ENCODE measurements around the gene MCTP2.

Gene MCTP2

DNA sequence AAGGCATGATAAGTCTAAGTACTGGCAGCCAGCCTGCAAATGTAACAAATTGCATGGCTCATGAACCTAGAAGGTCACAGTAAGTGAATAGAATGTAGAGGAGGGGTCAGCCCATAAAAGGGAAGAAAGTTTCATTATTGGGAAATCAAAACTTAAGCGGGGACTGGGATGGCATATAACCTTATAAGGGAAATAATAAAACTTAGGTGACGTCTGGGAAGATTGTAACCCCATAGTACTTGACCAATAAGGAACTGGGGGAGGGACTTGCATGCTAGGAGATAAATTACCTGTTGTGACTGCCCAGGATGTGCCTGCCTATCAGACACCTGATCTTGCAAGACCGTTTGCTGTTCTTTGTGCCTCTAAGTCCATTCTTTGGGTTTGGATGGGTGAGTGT lies 28.1 kb upstream of the MCTP2 start:
- Histone ChIP-seq H3K9me3 (ENCODE audit: control insufficient read depth, insufficient read depth, low read depth, low read length) (no peaks in the 10 kb centered on the region), H3K36me3 (ENCODE audit: control insufficient read depth in 2 of 2, insufficient read depth in 1 of 2, low read length in 2 of 2) (no peaks in the 10 kb centered on the region), H3K4me1 (ENCODE audit: control insufficient read depth, insufficient read depth, low read length) (peaks cover 4% of the 10 kb centered on the region; the same call in 1 of the 2 replicates), H3K27ac (ENCODE audit: extremely low read depth, low read depth, low read length) (no peak overlapping the region), H3K4me3 (ENCODE audit: low read depth, low read length) (no peak overlapping the region)
- POLR2A ChIA-PET: no interaction called here
- TF ChIP-seq ZNF211 (tag by site-specific recombination; IDR thresholded peaks at IDR 0.05; ENCODE audit: low read depth) (no peak), ZFP3 (tag by site-specific recombination; IDR thresholded peaks at IDR 0.05; ENCODE audit: low read depth) (no peak), GFI1B (tag by site-specific recombination; IDR thresholded peaks at IDR 0.05) (no peak), ZNF157 (tag by site-specific recombination; IDR thresholded peaks at IDR 0.05) (no peak), ZNF600 (tag by site-specific recombination; IDR thresholded peaks at IDR 0.05) (no peak), ZNF571 (tag by site-specific recombination; IDR thresholded peaks at IDR 0.05) (no peak), ZNF239 (tag by site-specific recombination; IDR thresholded peaks at IDR 0.05) (no peak), ZNF121 (tag by site-specific recombination; IDR thresholded peaks at IDR 0.05) (no peak), SCRT2 (tag by site-specific recombination; IDR thresholded peaks at IDR 0.05) (no peak), REPIN1 (tag by site-specific recombination; IDR thresholded peaks at IDR 0.05; ENCODE audit: low read depth) (no peak), ZNF221 (tag by site-specific recombination; IDR thresholded peaks at IDR 0.05; ENCODE audit: borderline replicate concordance) (no peak), ZNF426 (tag by site-specific recombination; IDR thresholded peaks at IDR 0.05) (no peak), MEIS1 (CRISPR knock-in tag; IDR thresholded peaks at IDR 0.05; ENCODE audit: borderline replicate concordance) (no peak), OSR2 (tag by site-specific recombination; IDR thresholded peaks at IDR 0.05) (no peak), BCL11A (tag by site-specific recombination; IDR thresholded peaks at IDR 0.05; ENCODE audit: low read depth) (no peak), ZNF248 (tag by site-specific recombination; IDR thresholded peaks at IDR 0.05) (no peak), ZNF747 (tag by site-specific recombination; IDR thresholded peaks at IDR 0.05) (no peak), BCL11B (tag by site-specific recombination; IDR thresholded peaks at IDR 0.05; ENCODE audit: low read depth) (no peak), ZNF2 (tag by site-specific recombination; IDR thresholded peaks at IDR 0.05) (no peak)
- TF ChIP-seq, protein P1, sequence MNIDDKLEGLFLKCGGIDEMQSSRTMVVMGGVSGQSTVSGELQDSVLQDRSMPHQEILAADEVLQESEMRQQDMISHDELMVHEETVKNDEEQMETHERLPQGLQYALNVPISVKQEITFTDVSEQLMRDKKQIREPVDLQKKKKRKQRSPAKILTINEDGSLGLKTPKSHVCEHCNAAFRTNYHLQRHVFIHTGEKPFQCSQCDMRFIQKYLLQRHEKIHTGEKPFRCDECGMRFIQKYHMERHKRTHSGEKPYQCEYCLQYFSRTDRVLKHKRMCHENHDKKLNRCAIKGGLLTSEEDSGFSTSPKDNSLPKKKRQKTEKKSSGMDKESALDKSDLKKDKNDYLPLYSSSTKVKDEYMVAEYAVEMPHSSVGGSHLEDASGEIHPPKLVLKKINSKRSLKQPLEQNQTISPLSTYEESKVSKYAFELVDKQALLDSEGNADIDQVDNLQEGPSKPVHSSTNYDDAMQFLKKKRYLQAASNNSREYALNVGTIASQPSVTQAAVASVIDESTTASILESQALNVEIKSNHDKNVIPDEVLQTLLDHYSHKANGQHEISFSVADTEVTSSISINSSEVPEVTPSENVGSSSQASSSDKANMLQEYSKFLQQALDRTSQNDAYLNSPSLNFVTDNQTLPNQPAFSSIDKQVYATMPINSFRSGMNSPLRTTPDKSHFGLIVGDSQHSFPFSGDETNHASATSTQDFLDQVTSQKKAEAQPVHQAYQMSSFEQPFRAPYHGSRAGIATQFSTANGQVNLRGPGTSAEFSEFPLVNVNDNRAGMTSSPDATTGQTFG (tag by site-specific recombination; IDR thresholded peaks at IDR 0.05; ENCODE audit: borderline replicate concordance): no peak
- CTCF ChIA-PET: interaction anchor here (0.8 kb wide), 1 partner anchor 121 kb away, joined by 3 read pairs; no protein-coding TSS in a partner anchor

DNA sequence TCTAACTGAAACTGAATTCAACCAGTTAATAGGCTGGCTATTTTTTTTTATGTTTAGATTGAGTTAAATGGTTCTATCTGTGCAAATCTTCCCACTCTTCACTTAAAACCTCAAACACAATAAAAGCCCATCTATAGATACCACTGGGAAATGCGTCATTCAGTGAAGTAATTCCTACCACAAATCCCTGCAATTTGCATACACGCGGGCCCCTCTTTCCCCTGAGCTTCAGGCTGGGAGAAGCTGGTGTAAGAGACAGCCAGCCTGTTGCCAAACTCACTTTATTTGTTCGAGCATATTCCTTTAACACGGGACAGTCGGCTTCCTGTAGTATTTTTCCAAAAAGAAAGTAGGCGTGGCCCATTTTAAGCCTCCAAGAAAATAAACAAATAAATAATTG lies 26.0 kb upstream of the MCTP2 start:
- CTCF ChIA-PET: no interaction called here
- POLR2A ChIA-PET: no interaction called here
- H3K4me1 ChIP-seq (ENCODE audit: control insufficient read depth, insufficient read depth, low read length): peaks cover 4% of the 10 kb centered on the region; the same call in 1 of the 2 replicates
- no peaks in the 10 kb centered on the region for H3K36me3 ChIP-seq (ENCODE audit: control insufficient read depth in 2 of 2, insufficient read depth in 1 of 2, low read length in 2 of 2)
- no peaks in the 10 kb centered on the region for H3K9me3 ChIP-seq (ENCODE audit: control insufficient read depth, insufficient read depth, low read depth, low read length)
- no peak overlapping the region for H3K27ac ChIP-seq (ENCODE audit: extremely low read depth, low read depth, low read length)
- H3K4me3 ChIP-seq (ENCODE audit: low read depth, low read length): no peak overlapping the region
- TF ChIP-seq, protein P2, sequence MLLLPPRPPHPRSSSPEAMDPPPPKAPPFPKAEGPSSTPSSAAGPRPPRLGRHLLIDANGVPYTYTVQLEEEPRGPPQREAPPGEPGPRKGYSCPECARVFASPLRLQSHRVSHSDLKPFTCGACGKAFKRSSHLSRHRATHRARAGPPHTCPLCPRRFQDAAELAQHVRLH (tag by site-specific recombination; IDR thresholded peaks at IDR 0.05): no peak
- TF ChIP-seq ZNF610 (tag by site-specific recombination; IDR thresholded peaks at IDR 0.05; ENCODE audit: borderline replicate concordance) (no peak), ZNF701 (tag by site-specific recombination; IDR thresholded peaks at IDR 0.05) (no peak), ZNF529 (tag by site-specific recombination; IDR thresholded peaks at IDR 0.05; ENCODE audit: insufficient replicate concordance) (no peak), ZNF600 (tag by site-specific recombination; IDR thresholded peaks at IDR 0.05) (no peak), ZNF433 (tag by site-specific recombination; IDR thresholded peaks at IDR 0.05; ENCODE audit: low read depth) (no peak)
- TF ChIP-seq, protein P3, sequence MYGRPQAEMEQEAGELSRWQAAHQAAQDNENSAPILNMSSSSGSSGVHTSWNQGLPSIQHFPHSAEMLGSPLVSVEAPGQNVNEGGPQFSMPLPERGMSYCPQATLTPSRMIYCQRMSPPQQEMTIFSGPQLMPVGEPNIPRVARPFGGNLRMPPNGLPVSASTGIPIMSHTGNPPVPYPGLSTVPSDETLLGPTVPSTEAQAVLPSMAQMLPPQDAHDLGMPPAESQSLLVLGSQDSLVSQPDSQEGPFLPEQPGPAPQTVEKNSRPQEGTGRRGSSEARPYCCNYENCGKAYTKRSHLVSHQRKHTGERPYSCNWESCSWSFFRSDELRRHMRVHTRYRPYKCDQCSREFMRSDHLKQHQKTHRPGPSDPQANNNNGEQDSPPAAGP (tag by site-specific recombination; IDR thresholded peaks at IDR 0.05): no peak
- TF ChIP-seq, protein P4, sequence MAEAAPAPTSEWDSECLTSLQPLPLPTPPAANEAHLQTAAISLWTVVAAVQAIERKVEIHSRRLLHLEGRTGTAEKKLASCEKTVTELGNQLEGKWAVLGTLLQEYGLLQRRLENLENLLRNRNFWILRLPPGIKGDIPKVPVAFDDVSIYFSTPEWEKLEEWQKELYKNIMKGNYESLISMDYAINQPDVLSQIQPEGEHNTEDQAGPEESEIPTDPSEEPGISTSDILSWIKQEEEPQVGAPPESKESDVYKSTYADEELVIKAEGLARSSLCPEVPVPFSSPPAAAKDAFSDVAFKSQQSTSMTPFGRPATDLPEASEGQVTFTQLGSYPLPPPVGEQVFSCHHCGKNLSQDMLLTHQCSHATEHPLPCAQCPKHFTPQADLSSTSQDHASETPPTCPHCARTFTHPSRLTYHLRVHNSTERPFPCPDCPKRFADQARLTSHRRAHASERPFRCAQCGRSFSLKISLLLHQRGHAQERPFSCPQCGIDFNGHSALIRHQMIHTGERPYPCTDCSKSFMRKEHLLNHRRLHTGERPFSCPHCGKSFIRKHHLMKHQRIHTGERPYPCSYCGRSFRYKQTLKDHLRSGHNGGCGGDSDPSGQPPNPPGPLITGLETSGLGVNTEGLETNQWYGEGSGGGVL (tag by site-specific recombination; IDR thresholded peaks at IDR 0.05): no peak
- TF ChIP-seq, protein P5, sequence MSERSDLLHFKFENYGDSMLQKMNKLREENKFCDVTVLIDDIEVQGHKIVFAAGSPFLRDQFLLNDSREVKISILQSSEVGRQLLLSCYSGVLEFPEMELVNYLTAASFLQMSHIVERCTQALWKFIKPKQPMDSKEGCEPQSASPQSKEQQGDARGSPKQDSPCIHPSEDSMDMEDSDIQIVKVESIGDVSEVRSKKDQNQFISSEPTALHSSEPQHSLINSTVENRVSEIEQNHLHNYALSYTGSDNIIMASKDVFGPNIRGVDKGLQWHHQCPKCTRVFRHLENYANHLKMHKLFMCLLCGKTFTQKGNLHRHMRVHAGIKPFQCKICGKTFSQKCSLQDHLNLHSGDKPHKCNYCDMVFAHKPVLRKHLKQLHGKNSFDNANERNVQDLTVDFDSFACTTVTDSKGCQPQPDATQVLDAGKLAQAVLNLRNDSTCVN (tag by site-specific recombination; optimal IDR thresholded peaks at IDR 0.05): no peak
